DND-41 (cell line): ENCODE data around the gene SPOCK2.

ENCODE experiments used
- ATAC-seq: fragments of 200-7000 bp; cut with Tn5 transposase; 3 replicates; pipeline ENCODE4 v1.9.1; 2021; ENCODE audit warnings: low read depth; ENCODE audit not compliant: insufficient read depth
- DNase-seq: peaks from one replicate; pipeline ENCODE4 v3.0.0-alpha.2; 2020
- H2AFZ ChIP-seq: 2 replicates; pipeline ENCODE4 v1.6.0; 2012; ENCODE audit warnings: low read depth, low read length
- H3K27ac ChIP-seq: 2 replicates; pipeline ENCODE4 v1.5.1; 2012; ENCODE audit warnings: low read length, inconsistent platforms
- H3K27me3 ChIP-seq: fragments of 200-600 bp; sonication (generic); 2 replicates; pipeline ENCODE4 v1.6.0; 2012; ENCODE audit warnings: low read length, mild to moderate bottlenecking, inconsistent platforms; ENCODE audit not compliant: insufficient read depth, poor library complexity
- H3K36me3 ChIP-seq: 2 replicates; pipeline ENCODE4 v1.5.1; 2012; ENCODE audit warnings: low read length, inconsistent platforms; ENCODE audit not compliant: insufficient read depth
- H3K4me1 ChIP-seq: 2 replicates; pipeline ENCODE4 v1.5.1; 2012; ENCODE audit warnings: mild to moderate bottlenecking, low read length; ENCODE audit not compliant: insufficient read depth
- H3K4me2 ChIP-seq: 2 replicates; pipeline ENCODE4 v1.6.0; 2012; ENCODE audit warnings: mild to moderate bottlenecking, moderate library complexity, low read length, inconsistent platforms; ENCODE audit not compliant: insufficient read depth
- H3K4me3 ChIP-seq, 2 experiments: fragments of 200-600 bp in 1 of 2; shearing (Covaris generic) in 1 of 2; 2 replicates each; pipeline ENCODE4 v1.5.1; 2012 to 2016; ENCODE audit warnings: inconsistent platforms in 2 of 2, low read length in 2 of 2, mild to moderate bottlenecking in 2 of 2, low read depth in 1 of 2, moderate library complexity in 1 of 2
- H3K79me2 ChIP-seq: 2 replicates; pipeline ENCODE4 v1.6.0; 2012; ENCODE audit warnings: low read length, inconsistent platforms; ENCODE audit not compliant: insufficient read depth
- H3K9ac ChIP-seq: 2 replicates; pipeline ENCODE4 v1.6.0; 2012; ENCODE audit warnings: low read depth, mild to moderate bottlenecking, inconsistent platforms, low read length, moderate library complexity
- H3K9me3 ChIP-seq: 2 replicates; pipeline ENCODE4 v1.5.1; 2012; ENCODE audit warnings: low read length, moderate library complexity, mild to moderate bottlenecking, inconsistent platforms; ENCODE audit not compliant: insufficient read depth, severe bottlenecking
- H4K20me1 ChIP-seq: 2 replicates; pipeline ENCODE4 v1.6.0; 2012; ENCODE audit warnings: low read length; ENCODE audit not compliant: insufficient read depth
- EZH2 ChIP-seq: IDR thresholded peaks from 3 replicates; pipeline ENCODE4 v1.6.1; 2012; ENCODE audit warnings: borderline replicate concordance, low read depth, mild to moderate bottlenecking, moderate library complexity, low read length, inconsistent platforms; ENCODE audit not compliant: severe bottlenecking
- TF ChIP-seq, protein P1 (sequence below): IDR thresholded peaks from 2 replicates; pipeline ENCODE4 v1.5.1; 2012; ENCODE audit warnings: borderline replicate concordance, low read length, moderate library complexity, mild to moderate bottlenecking; ENCODE audit not compliant: poor library complexity, severe bottlenecking; ENCODE audit errors: extremely low read depth

Gene SPOCK2

DNA sequence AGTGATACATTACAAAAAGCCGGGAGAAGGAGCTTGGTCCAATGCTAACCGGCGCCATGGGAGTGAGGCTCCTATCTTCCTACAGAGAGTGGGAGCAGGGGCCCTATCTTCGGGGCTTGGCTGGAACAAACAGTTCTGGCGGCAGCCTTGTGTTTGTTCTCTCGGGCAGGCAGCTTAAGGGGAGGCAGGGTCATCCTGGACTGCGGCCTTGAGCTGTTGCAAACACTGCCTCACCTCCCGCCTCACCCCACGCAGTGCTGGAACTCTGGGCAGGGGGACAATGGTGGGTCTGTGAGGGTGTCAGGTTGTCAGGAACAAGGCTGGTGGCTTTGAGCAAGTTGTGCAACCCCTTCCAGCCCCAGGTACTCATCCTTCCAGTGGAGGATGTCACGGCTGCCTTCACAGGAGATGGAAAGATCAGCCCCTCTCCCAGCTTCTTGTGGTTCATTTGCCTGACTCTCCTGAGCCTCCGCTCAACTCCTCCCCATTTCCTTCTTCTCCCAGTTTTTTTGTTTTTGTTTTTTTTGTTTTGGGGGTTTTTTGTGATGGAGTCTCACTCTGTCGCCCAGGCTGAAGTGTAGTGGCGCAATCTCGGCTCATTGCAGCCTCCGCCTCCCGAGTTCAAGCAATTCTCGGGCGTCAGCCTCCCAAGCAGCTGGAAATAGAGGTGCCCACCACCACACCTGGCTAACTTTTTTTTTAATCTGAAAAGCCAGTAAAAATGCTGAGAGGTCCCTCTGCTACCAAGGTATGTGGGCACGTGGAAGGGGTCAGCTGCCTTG lies 57.4 kb downstream of the SPOCK2 start:
- no peak overlapping the region for H2AFZ ChIP-seq
- H3K36me3 ChIP-seq = no peaks in the 10 kb centered on the region
- H3K27me3 ChIP-seq = peaks cover 3% of the 10 kb centered on the region
- no peak overlapping the region for H3K4me2 ChIP-seq
- TF ChIP-seq, protein P1, sequence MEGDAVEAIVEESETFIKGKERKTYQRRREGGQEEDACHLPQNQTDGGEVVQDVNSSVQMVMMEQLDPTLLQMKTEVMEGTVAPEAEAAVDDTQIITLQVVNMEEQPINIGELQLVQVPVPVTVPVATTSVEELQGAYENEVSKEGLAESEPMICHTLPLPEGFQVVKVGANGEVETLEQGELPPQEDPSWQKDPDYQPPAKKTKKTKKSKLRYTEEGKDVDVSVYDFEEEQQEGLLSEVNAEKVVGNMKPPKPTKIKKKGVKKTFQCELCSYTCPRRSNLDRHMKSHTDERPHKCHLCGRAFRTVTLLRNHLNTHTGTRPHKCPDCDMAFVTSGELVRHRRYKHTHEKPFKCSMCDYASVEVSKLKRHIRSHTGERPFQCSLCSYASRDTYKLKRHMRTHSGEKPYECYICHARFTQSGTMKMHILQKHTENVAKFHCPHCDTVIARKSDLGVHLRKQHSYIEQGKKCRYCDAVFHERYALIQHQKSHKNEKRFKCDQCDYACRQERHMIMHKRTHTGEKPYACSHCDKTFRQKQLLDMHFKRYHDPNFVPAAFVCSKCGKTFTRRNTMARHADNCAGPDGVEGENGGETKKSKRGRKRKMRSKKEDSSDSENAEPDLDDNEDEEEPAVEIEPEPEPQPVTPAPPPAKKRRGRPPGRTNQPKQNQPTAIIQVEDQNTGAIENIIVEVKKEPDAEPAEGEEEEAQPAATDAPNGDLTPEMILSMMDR = no peak
- TF ChIP-seq EZH2 = no peak
- H3K4me1 ChIP-seq = no peaks in the 10 kb centered on the region
- ATAC-seq = no peak
- no peak for DNase-seq
- H3K27ac ChIP-seq = no peak overlapping the region
- H3K9ac ChIP-seq = no peak overlapping the region
- no peaks in the 10 kb centered on the region for H3K9me3 ChIP-seq
- no peak overlapping the region for H3K4me3 ChIP-seq
- H3K79me2 ChIP-seq = no peaks in the 10 kb centered on the region
- H4K20me1 ChIP-seq = no peaks in the 10 kb centered on the region

- Histone ChIP-seq H4K20me1 (no peaks in the 10 kb centered on the region), H3K4me1 (no peaks in the 10 kb centered on the region), H3K79me2 (no peaks in the 10 kb centered on the region), H2AFZ (no peak overlapping the region), H3K4me2 (no peak overlapping the region), H3K9ac (no peak overlapping the region), H3K4me3 (no peak overlapping the region), H3K36me3 (no peaks in the 10 kb centered on the region), H3K27ac (no peak overlapping the region), H3K27me3 (peaks cover 3% of the 10 kb centered on the region), H3K9me3 (no peaks in the 10 kb centered on the region)
- TF ChIP-seq EZH2 = no peak
- TF ChIP-seq, protein P1 = no peak
- DNase-seq (no peak), ATAC-seq (no peak)
These were observed 58.9 kb downstream of the SPOCK2 start for GRCh38 chr10:72029414-72029813.

- Histone ChIP-seq H3K4me2 (no peak overlapping the region), H3K9ac (no peak overlapping the region), H3K4me3 (no peak overlapping the region), H4K20me1 (no peaks in the 10 kb centered on the region), H3K4me1 (no peaks in the 10 kb centered on the region), H3K79me2 (no peaks in the 10 kb centered on the region), H2AFZ (no peak overlapping the region), H3K27ac (no peak overlapping the region), H3K36me3 (no peaks in the 10 kb centered on the region), H3K27me3 (peaks cover 3% of the 10 kb centered on the region), H3K9me3 (no peaks in the 10 kb centered on the region)
- no peak for DNase-seq
- TF ChIP-seq, protein P1 = no peak
- TF ChIP-seq EZH2 = no peak
- ATAC-seq = no peak
These were observed 60.9 kb downstream of the SPOCK2 start for GRCh38 chr10:72027498-72027897.
